Amygdala (tissue), 56 donors: Measurements from ENCODE around the gene ANG.

ENCODE experiments used
- DNase-seq, 56 donors: peaks; one replicate each; lab custom pipeline; 2025; lab: John Stamatoyannopoulos, UW

ANG gene

GRCh38 chr14:20671597-20672283, 16.8 kb upstream of the ANG start:
- no peak for DNase-seq

GRCh38 chr14:20675669-20676068, 12.9 kb upstream of the ANG start:
- DNase-seq: no peak

GRCh38 chr14:20676072-20676471, 12.5 kb upstream of the ANG start:
- DNase-seq: no peak

GRCh38 chr14:20679907-20680306, 8.7 kb upstream of the ANG start:
- DNase-seq: peak in 15 of 56 donors; percentile 1 to 62 (median 10)

DNA sequence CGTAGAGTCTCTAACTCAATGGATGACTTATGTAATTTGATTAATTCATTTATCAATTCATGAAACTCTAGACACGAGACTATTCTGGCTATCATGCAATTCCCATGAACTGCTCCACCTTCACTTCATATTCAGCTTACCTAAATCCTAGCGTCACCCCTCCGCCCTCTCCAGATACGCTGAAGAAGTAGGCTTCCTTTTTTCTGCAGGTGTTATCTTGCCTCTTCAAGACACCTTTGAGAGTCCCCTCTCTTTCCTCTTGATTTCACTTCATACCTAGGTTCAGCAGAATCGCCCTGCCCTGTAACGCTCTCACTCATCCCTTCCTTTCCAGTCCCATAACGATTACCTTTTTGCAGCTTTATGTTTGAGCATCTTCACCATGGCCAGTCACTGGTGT, 8.2 kb upstream of the ANG start:
- DNase-seq: no peak

GRCh38 chr14:20680843-20681347, 7.7 kb upstream of the ANG start:
- DNase-seq: peak in 1 of 56 donors; percentile 9

DNA sequence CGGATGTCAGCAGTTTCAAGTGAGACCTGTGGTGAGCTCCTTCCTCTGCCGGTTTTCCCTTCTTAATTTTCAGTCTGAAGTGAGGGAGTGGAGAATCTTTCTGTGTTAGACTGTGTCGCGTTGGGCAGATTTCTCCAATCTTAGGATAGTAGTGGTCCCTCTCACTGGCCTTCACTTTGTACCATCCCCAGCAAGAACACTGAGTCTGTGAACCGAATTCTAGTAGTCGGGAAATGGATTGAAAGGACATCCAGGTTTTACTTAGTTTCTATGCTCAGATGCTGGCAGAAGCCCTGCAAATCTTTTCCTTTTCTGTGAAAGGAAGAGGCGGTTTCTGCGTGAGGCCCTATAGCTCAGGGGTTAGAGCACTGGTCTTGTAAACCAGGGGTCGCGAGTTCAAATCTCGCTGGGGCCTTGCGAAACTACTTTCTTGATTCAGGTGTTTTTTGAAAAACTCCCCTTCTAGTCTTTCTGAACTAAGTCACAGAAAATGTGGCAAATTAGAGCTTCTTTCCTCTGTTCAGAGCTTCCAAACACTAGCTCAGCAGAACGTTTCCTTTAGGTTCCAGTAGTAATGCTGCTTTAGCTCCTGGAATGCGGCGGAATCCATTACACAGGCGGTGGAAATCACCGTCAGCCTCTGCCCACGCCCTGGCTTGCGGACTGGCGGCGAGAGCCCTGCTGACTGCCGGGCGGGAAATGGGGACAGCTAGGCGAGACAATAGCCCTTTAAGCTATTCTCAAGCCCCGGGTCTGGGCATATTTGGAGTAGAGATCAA, 7.0 kb upstream of the ANG start:
- DNase-seq: peak in 52 of 56 donors; percentile 35 to 87 (median 66)

DNA sequence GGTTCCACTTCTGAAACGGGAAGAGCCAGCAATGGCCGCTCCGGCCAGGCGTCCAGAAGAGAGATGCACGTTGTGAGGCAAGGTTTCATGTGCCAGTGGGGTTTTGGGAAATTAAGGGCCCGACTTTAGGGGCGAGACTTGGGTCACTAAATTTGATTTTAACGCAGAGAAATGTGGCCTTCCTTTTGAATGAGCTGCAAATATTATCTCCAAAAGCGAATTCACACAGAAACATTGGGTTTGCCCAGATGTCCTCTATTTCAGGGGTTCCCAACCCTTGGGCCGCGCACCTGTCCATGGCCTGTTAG, 6.5 kb upstream of the ANG start:
- DNase-seq: peak in 1 of 56 donors; percentile 65

GRCh38 chr14:20682435-20683124, 6.0 kb upstream of the ANG start:
- peak; percentile 38 to 97 (median 90) for DNase-seq

GRCh38 chr14:20683125-20683890, 5.3 kb upstream of the ANG start:
- DNase-seq: peak in 53 of 56 donors; percentile 25 to 93 (median 67)

DNA sequence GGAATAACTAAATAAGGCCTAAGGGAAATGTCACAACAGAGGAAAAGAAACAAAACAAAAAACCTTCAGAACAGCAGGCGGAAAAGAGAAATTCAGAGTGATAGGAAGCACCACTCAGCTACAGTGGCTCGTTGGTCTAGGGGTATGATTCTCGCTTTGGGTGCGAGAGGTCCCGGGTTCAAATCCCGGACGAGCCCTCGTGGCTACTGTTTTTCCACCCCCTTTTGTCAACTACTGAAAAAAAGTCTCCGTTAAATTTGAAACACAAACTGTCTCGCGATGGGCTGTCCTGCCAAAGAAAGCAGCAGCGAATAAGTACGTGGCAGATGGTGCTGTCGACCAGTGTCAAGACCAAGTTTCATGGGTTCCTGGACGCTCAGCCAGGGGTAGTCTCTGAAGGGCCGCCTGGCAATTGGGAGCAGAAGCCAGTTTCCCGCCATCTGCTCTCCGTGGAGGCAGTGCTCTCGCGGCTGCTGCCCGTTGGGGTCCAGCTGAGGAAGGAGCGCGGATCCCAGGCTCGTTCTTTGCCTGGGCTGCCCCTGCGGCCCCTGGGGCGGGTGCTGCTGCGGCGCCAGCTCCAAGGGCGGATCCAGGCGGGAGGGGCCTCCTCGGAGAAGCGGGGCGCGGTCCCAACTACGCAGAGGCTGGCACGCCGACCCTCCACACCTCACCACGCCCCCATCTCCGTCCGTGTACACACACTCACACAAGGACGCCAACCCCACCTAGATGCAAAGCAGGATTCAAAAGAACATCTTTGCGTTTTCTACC, 4.5 kb upstream of the ANG start, which contains the start of gene RNASE4:
TSS of gene RNASE4 (plus strand) at position 670 of the 771 bp plus-strand sequence. CDS start 14,812 bp downstream, outside the sequence.
- DNase-seq: peak in 51 of 56 donors; percentile 28 to 96 (median 65)

DNA sequence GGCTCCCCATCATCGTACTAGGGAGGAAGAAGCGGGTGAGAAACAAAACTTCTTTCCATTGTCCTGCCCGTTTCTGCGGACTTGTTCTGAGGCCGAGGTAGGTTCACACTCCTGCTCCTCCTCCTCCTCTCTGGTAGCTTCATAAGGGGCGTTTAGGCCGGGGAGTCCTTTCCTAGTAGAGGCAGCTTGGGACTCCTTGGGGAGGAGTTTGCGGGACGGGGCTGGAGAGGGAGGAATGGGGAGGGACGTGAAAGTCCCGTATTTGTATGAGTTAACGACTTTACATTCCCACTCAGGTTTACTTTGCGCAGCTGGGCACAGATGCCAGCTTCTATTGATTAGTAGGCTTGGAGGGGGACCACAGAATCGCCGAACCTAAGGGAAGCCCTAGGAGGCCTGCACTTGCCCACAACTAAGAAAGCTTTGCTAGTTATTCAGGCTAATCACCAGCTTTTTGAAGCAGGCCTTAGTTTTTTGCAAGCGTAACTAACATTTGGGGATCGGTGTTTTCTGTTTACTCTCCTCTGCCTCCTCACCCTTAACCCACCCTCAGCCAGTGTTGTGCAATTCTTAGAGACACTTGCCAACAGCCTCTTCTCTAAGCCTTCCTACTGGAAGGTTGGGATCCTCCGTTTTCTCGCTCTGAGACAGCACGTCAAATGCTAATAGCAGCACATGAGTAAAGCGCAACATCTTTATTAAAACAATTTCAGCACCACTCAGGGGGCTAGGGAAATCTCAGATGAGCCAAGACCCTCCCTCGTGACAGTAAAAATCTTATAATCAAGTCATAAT, 3.7 kb upstream of the ANG start:
- peak in 13 of 56 donors; percentile 3 to 74 (median 33) for DNase-seq

- no peak for DNase-seq
Observed at GRCh38 chr14:20686386-20687143, 2.0 kb upstream of the ANG start.

DNA sequence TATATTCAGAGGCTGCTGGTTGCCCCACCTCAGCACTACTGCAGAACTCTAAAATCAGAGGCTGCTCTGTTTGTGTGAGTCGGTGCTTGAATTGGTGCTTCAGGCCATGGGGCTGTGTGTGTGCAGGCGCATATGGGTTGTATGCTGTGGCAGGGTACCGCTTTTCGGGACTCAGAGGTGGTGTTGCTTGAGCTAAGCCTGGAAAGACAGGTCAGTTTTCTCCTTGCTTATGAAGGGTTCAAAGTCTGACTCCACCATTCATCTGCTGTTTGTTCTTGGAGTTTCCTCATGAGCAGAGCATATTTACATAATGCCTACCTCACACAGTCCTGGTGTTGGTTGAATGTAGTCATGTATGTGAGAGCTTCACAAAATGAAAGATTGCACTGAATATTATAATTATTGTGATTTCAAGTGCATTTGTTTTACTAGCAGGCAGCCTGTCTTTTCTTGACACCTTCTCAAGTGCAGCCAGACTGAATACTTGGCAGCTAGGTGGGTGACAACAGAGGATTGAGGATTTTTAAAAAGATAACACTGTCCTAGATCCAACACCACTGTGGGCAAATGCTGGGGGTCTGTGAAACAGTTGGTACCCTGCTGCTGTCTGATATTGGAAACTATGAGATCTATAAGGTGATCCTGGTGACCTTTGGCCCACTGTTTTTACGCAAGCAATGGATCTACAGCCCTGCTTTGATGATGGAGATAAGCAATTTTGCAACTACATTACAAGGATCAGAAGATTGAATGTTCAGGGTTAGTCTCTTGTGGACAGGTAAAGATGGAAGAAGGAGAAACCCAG, 1.0 kb upstream of the ANG start:
- DNase-seq: no peak

- DNase-seq: peak in 31 of 56 donors; percentile 1 to 75 (median 20)
Observed at GRCh38 chr14:20690848-20691640, 2.5 kb downstream of the ANG start.

DNA sequence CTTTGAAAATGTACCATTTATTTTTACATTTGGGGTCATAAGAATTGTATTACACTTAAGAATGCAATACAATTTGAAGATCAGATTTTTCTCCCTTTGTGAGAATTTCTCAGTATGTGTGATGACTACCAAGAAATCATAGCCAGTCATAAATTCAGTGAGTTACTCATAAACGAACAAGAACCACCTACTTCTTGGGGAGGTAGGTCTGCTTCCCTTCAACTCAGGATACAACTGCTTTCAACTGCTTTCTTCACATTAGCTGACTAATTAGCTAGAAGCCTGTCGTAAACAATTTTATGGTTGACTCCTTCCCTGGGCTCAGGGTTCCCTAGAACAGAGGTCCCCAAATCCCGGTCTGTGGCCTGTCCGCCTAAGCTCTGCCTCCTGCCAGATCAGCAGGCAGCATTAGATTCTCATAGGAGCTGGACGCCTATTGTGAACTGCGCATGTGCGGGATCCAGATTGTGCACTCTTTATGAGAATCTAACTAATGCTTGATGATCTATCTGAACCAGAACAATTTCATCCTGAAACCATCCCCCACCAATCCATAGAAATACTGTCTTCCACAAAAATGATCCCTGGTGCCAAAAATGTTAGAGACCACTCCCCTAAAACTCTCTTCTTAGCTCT, 3.7 kb downstream of the ANG start:
- DNase-seq: no peak
